MM.1S (cell line): Measurements from ENCODE around the gene ATP6V1F.
A peak's percentile ranks its signal among the peaks of the same experiment; 100 is the strongest.

Experiments used
- DNase-seq: peaks from one replicate; pipeline ENCODE4 v3.0.0-alpha.2; 2015
- H2AFZ ChIP-seq: fragments of 300-600 bp; sonication (generic); 2 replicates; pipeline ENCODE4 v1.6.0; 2016; ENCODE audit warnings: antibody characterized with exemption, low read length
- H3F3A ChIP-seq: fragments of 300-600 bp; sonication (generic); 2 replicates; pipeline ENCODE4 v1.6.1; 2016; ENCODE audit warnings: mild to moderate bottlenecking, antibody characterized with exemption, low read length, moderate library complexity, mixed read lengths; ENCODE audit not compliant: insufficient read depth
- H3K27ac ChIP-seq: fragments of 300-600 bp; sonication (generic); 2 replicates; pipeline ENCODE4 v1.5.1; 2016; ENCODE audit warnings: mild to moderate bottlenecking, low read length
- H3K27me3 ChIP-seq: fragments of 300-600 bp; sonication (generic); replicated peaks from 2 replicates; pipeline ENCODE4 v1.6.0; 2016; ENCODE audit warnings: low read length; ENCODE audit not compliant: insufficient read depth
- H3K36me3 ChIP-seq: fragments of 300-600 bp; sonication (generic); replicated peaks from 2 replicates; pipeline ENCODE4 v1.6.1; 2016; ENCODE audit warnings: mild to moderate bottlenecking, low read length, mixed read lengths; ENCODE audit not compliant: insufficient read depth
- H3K4me1 ChIP-seq: fragments of 300-600 bp; sonication (generic); 2 replicates; pipeline ENCODE4 v1.6.1; 2016; ENCODE audit warnings: low read length, mixed read lengths
- H3K4me2 ChIP-seq: fragments of 300-600 bp; sonication (generic); 2 replicates; pipeline ENCODE4 v1.6.0; 2016; ENCODE audit warnings: low read depth, low read length
- H3K4me3 ChIP-seq: fragments of 300-600 bp; sonication (generic); 2 replicates; pipeline ENCODE4 v1.5.1; 2016; ENCODE audit warnings: low read length, mixed read lengths
- H3K79me2 ChIP-seq: fragments of 300-600 bp; sonication (generic); 2 replicates; pipeline ENCODE4 v1.6.1; 2016; ENCODE audit warnings: mixed run types, low read length, mixed read lengths
- H3K9ac ChIP-seq: fragments of 300-600 bp; sonication (generic); 2 replicates; pipeline ENCODE4 v1.6.1; 2016; ENCODE audit warnings: low read length, mixed read lengths
- H3K9me2 ChIP-seq: fragments of 300-600 bp; sonication (generic); replicated peaks from 2 replicates; pipeline ENCODE4 v1.6.1; 2016; ENCODE audit warnings: mild to moderate bottlenecking, low read length, mixed read lengths; ENCODE audit not compliant: insufficient read depth
- H3K9me3 ChIP-seq: fragments of 300-600 bp; sonication (generic); replicated peaks from 2 replicates; pipeline ENCODE4 v1.6.1; 2016; ENCODE audit warnings: mild to moderate bottlenecking, low read length, mixed read lengths; ENCODE audit not compliant: insufficient read depth
- H4K20me1 ChIP-seq: fragments of 300-600 bp; sonication (generic); 2 replicates; pipeline ENCODE4 v1.6.1; 2016; ENCODE audit warnings: mild to moderate bottlenecking, low read length, moderate library complexity, mixed read lengths; ENCODE audit not compliant: insufficient read depth
- EZH2 ChIP-seq: fragments of 300-600 bp; sonication (generic); optimal IDR thresholded peaks from 2 replicates; pipeline ENCODE3; 2017; ENCODE audit warnings: low read depth, mild to moderate bottlenecking, antibody characterized with exemption, low read length, mixed read lengths
- EZH2phosphoT487 ChIP-seq: fragments of 300-600 bp; sonication (generic); IDR thresholded peaks from 2 replicates; pipeline ENCODE4 v1.6.1; 2018; ENCODE audit warnings: antibody characterized with exemption, low read length
- TF ChIP-seq, protein P1 (sequence below): fragments of 300-600 bp; sonication (generic); IDR thresholded peaks from 2 replicates; pipeline ENCODE4 v1.5.1; 2016; ENCODE audit warnings: antibody characterized with exemption, low read length, mixed read lengths

ATP6V1F gene

DNA sequence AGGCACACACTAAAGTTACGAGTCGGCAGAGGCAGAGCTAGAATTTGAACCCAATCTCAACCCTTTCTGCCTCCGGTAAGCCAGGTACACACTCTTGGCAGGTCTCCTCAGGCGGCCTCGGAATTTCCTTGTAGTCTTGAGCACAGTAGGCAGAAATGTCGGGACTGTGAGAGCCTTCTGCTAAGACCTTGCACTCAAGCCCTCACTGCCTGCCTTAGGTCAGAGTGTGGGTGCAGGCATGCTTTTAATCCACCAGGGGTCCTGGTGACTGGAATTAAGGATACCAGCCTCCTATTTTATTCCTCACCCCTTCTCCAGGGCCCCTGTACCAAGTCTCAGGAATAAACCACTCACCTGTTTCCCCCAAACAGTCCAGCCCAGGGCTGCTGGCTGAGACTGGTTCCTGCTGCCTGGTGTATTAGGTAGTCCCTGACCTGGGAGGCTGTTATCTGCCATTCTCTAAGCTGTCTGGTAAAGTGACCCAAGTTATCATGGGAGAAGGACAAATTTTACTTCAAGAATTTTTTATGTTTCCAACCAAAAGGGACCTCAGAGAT is 855 bp downstream of the ATP6V1F start:
- Histone ChIP-seq H3K27me3 (no peaks in the 10 kb centered on the region), H3F3A (0 out of 2 replicates have a peak, but pooled peaks cover 9% of the 10 kb centered on the region), H3K4me3 (peak overlapping the region; percentile 94), H3K79me2 (peaks cover 31% of the 10 kb centered on the region), H3K27ac (peak overlapping the region; percentile 37; the same call in 1 of the 2 replicates), H3K9me3 (no peaks in the 10 kb centered on the region), H3K36me3 (no peaks in the 10 kb centered on the region), H3K9ac (peak overlapping the region; percentile 79), H3K9me2 (no peaks in the 10 kb centered on the region), H2AFZ (peak overlapping the region; percentile 94), H3K4me2 (peak overlapping the region; percentile 85), H3K4me1 (peaks cover 30% of the 10 kb centered on the region), H4K20me1 (no peaks in the 10 kb centered on the region)
- TF ChIP-seq, protein P1, sequence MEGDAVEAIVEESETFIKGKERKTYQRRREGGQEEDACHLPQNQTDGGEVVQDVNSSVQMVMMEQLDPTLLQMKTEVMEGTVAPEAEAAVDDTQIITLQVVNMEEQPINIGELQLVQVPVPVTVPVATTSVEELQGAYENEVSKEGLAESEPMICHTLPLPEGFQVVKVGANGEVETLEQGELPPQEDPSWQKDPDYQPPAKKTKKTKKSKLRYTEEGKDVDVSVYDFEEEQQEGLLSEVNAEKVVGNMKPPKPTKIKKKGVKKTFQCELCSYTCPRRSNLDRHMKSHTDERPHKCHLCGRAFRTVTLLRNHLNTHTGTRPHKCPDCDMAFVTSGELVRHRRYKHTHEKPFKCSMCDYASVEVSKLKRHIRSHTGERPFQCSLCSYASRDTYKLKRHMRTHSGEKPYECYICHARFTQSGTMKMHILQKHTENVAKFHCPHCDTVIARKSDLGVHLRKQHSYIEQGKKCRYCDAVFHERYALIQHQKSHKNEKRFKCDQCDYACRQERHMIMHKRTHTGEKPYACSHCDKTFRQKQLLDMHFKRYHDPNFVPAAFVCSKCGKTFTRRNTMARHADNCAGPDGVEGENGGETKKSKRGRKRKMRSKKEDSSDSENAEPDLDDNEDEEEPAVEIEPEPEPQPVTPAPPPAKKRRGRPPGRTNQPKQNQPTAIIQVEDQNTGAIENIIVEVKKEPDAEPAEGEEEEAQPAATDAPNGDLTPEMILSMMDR, result peak; percentile 83
- no peak for TF ChIP-seq EZH2
- peak; percentile 87 for DNase-seq

DNA sequence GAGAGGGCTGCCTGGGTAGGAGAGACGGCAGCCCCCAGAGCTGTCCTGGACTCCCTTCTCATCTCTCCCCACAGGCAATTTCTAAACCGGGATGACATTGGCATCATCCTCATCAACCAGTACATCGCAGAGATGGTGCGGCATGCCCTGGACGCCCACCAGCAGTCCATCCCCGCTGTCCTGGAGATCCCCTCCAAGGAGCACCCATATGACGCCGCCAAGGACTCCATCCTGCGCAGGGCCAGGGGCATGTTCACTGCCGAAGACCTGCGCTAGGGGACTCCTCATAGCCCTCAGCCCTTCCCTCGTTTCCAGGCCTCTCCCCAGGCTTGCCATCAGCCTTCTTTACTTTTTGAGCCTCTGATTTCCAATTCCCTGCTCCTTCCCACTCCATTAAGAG is 2.6 kb downstream of the ATP6V1F start:
- Histone ChIP-seq H3K4me2 (no peak overlapping the region), H3F3A (peaks cover 12% of the 10 kb centered on the region; the same call in 1 of the 2 replicates), H3K27ac (no peak overlapping the region), H2AFZ (no peak overlapping the region), H3K27me3 (no peaks in the 10 kb centered on the region), H3K79me2 (peaks cover 31% of the 10 kb centered on the region), H3K36me3 (no peaks in the 10 kb centered on the region), H3K4me1 (peaks cover 16% of the 10 kb centered on the region), H3K9ac (no peak overlapping the region), H4K20me1 (no peaks in the 10 kb centered on the region), H3K4me3 (no peak overlapping the region), H3K9me3 (no peaks in the 10 kb centered on the region), H3K9me2 (no peaks in the 10 kb centered on the region)
- DNase-seq, result no peak
- TF ChIP-seq EZH2phosphoT487 (no peak), EZH2 (no peak)
- TF ChIP-seq, protein P1, result no peak

DNA sequence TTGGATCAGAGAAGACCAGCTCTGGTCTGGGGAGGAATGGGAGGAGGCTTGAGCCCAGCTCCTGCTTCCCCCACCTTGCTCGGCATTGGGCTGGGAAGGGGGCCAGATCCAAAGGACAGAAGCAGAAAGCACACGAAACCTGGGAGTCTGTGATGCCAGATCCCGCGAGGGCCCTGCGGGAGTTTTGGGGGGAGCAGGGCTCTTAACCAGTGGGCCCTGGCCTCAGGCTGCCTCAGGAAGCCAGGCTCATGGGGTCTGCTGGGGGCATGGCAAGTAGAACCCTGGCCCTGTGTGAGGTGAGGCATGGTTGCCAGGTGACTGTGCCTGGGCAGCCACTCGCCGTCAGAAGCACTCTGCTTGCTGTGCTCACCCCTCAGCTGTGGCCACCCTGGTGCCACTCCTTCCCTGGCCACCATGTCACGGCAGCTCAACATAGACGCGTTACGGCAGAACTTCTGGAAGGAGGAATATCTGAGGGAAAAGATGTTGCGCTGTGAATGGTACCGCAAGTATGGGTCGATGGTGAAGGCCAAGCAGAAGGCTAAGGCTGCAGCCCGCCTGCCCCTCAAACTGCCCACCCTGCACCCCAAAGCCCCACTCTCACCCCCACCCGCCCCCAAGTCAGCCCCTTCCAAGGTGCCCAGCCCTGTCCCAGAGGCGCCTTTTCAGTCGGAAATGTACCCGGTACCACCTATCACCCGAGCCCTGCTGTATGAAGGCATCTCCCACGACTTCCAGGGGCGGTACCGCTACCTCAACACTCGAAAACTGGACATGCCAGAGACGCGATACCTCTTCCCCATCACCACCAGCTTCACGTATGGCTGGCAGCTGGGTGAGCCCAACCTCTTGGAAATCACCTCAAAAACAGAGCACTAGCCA is 3.6 kb downstream of the ATP6V1F start:
- no peak for DNase-seq
- Histone ChIP-seq H3K9me2 (no peaks in the 10 kb centered on the region), H3K27me3 (no peaks in the 10 kb centered on the region), H3K9me3 (no peaks in the 10 kb centered on the region), H3K4me3 (no peak overlapping the region), H3K4me1 (peaks cover 8% of the 10 kb centered on the region), H3K79me2 (peaks cover 31% of the 10 kb centered on the region), H2AFZ (no peak overlapping the region), H3K9ac (no peak overlapping the region), H3K4me2 (no peak overlapping the region), H3F3A (peaks cover 12% of the 10 kb centered on the region; the same call in 1 of the 2 replicates), H3K36me3 (no peaks in the 10 kb centered on the region), H4K20me1 (no peaks in the 10 kb centered on the region), H3K27ac (no peak overlapping the region)
- no peak for TF ChIP-seq EZH2
- TF ChIP-seq, protein P1, result no peak
- no peak for TF ChIP-seq EZH2phosphoT487
